DOHH2 (cell line): ENCODE results near the gene MYBPHL.

ENCODE experiments used
- H3F3A ChIP-seq: fragments of 200-600 bp; sonication (generic), shearing (Covaris generic); 2 replicates; pipeline ENCODE4 v1.6.0; 2016; ENCODE audit warnings: antibody characterized with exemption, mild to moderate bottlenecking; ENCODE audit not compliant: control insufficient read depth, insufficient read depth
- H3K27ac ChIP-seq: fragments of 200-600 bp; sonication (generic); 2 replicates; pipeline ENCODE4 v1.5.1; 2014; ENCODE audit warnings: low read depth, mild to moderate bottlenecking, low read length, moderate library complexity
- H3K27me3 ChIP-seq: fragments of 200-600 bp; sonication (generic); 2 replicates; pipeline ENCODE4 v1.6.1; 2014; ENCODE audit warnings: mild to moderate bottlenecking, low read length, mixed read lengths; ENCODE audit not compliant: control insufficient read depth
- H3K36me3 ChIP-seq: fragments of 200-600 bp; sonication (generic); 2 replicates; pipeline ENCODE4 v1.6.1; 2014; ENCODE audit warnings: mild to moderate bottlenecking, low read length, moderate library complexity, mixed read lengths; ENCODE audit not compliant: control insufficient read depth
- H3K4me1 ChIP-seq: fragments of 200-600 bp; sonication (generic); 2 replicates; pipeline ENCODE4 v1.6.1; 2014; ENCODE audit warnings: mild to moderate bottlenecking, low read length, mixed read lengths; ENCODE audit not compliant: control insufficient read depth
- H3K4me2 ChIP-seq: fragments of 200-600 bp; sonication (generic); 2 replicates; pipeline ENCODE4 v1.6.0; 2014; ENCODE audit warnings: mild to moderate bottlenecking, low read length, moderate library complexity
- H3K4me3 ChIP-seq: fragments of 200-600 bp; sonication (generic); 2 replicates; pipeline ENCODE4 v1.5.1; 2014; ENCODE audit warnings: mild to moderate bottlenecking, low read length, mixed read lengths
- H3K79me2 ChIP-seq: fragments of 200-600 bp; sonication (generic); 2 replicates; pipeline ENCODE4 v1.6.1; 2014; ENCODE audit warnings: mild to moderate bottlenecking, low read length, mixed read lengths; ENCODE audit not compliant: control insufficient read depth
- H3K9me2 ChIP-seq: fragments of 200-600 bp; sonication (generic); replicated peaks from 2 replicates; pipeline ENCODE4 v1.6.1; 2014; ENCODE audit warnings: mild to moderate bottlenecking, low read length, mixed read lengths; ENCODE audit not compliant: control insufficient read depth
- H3K9me3 ChIP-seq: fragments of 200-600 bp; sonication (generic); 2 replicates; pipeline ENCODE4 v1.6.1; 2014; ENCODE audit warnings: antibody characterized with exemption, low read length, mixed read lengths; ENCODE audit not compliant: control insufficient read depth, insufficient read depth
- H4K20me1 ChIP-seq: fragments of 200-600 bp; sonication (generic); 2 replicates; pipeline ENCODE4 v1.6.0; 2014; ENCODE audit warnings: low read depth, mild to moderate bottlenecking, antibody characterized with exemption, low read length, moderate library complexity; ENCODE audit not compliant: control insufficient read depth, insufficient read depth
- EZH2phosphoT487 ChIP-seq: fragments of 200-600 bp; sonication (generic); IDR thresholded peaks from 2 replicates; pipeline ENCODE4 v1.6.1; 2017; ENCODE audit warnings: borderline replicate concordance, mild to moderate bottlenecking, antibody characterized with exemption, low read length, moderate library complexity, mixed read lengths
- TF ChIP-seq, protein P1 (sequence below): fragments of 200-600 bp; sonication (generic); IDR thresholded peaks from one replicate; pipeline ENCODE4 v1.5.1; 2014; ENCODE audit warnings: antibody characterized with exemption, mild to moderate bottlenecking, low read depth, low read length; ENCODE audit not compliant: poor library complexity, severe bottlenecking

Gene MYBPHL

DNA sequence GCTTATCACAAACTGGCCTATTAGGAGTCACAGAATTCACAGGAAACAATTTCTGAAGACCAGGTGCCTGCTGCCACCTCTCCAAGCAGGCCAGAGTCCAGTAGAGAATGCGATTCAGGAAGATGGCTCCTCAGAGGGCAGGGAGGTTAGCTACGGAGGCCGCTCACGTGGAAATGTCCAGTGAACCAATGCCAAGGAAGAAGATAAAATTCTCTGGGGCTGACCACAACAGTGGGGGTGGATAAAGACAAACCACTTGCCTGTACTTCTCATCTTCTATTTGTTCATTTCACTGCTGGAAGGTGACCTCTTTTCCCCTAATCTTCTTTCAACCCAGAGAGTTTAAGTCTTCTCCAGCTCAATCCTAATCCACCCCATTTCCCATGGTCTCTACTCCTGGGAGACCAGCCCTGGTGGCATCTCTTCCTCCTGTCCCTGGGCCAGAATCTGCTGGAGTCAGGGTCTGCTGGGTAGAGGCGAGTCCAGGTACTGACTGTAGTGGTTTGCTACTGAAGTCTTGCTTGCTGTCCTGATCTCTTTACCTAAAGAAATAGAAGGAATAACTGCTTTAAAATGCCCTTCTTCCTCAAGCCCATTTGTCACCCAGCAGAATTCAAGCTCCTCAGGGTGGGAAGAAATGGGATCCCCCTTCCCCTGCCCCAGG is 27.1 kb downstream of the MYBPHL start:
- Histone ChIP-seq H3K27ac (no peak overlapping the region), H3K4me1 (peaks cover 27% of the 10 kb centered on the region), H3F3A (no peaks in the 10 kb centered on the region), H3K79me2 (peaks cover 10% of the 10 kb centered on the region), H3K9me3 (no peaks in the 10 kb centered on the region), H3K4me3 (no peak overlapping the region), H3K27me3 (no peaks in the 10 kb centered on the region), H4K20me1 (no peaks in the 10 kb centered on the region), H3K36me3 (peaks cover 19% of the 10 kb centered on the region), H3K4me2 (no peak overlapping the region), H3K9me2 (no peaks in the 10 kb centered on the region)
- TF ChIP-seq, protein P1, sequence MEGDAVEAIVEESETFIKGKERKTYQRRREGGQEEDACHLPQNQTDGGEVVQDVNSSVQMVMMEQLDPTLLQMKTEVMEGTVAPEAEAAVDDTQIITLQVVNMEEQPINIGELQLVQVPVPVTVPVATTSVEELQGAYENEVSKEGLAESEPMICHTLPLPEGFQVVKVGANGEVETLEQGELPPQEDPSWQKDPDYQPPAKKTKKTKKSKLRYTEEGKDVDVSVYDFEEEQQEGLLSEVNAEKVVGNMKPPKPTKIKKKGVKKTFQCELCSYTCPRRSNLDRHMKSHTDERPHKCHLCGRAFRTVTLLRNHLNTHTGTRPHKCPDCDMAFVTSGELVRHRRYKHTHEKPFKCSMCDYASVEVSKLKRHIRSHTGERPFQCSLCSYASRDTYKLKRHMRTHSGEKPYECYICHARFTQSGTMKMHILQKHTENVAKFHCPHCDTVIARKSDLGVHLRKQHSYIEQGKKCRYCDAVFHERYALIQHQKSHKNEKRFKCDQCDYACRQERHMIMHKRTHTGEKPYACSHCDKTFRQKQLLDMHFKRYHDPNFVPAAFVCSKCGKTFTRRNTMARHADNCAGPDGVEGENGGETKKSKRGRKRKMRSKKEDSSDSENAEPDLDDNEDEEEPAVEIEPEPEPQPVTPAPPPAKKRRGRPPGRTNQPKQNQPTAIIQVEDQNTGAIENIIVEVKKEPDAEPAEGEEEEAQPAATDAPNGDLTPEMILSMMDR, result no peak
- no peak for TF ChIP-seq EZH2phosphoT487

DNA sequence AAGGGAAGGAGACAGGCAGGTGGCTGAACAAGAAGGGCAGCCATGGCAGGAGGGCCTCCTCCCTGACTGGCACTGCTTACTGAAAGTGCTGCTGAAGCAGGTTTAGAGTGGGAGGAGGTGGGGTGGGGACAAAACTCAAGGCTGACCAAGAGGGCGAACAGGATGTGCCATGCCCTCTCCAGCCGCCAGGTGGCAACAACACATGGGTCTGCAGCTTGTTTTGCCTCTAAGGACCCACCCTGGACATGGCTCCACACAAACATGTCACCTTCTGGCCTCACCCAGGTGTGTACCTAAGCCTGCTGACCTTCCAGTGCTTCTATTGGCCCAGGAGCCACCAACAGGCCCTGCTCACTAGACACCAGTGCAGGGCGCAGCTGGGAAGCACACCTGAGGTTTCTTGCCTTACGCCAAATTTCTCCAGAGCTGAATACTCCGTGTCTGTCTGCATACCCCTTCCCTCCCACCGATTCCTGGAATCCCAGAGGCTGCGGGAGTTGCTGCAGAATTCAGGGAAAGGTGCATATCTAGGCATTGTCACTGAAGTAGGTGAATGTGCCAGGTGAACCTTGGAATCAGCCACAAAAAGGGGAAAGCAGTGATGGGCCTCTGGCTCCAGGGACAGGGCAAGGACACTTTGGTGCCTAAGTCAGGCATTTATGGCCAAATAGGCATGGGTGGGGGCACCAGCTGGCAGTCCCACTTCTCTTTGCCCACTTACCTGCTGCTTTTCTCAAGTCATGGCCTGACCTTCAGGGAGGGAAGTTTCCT is 29.2 kb downstream of the MYBPHL start:
- Histone ChIP-seq H3K36me3 (peaks cover 19% of the 10 kb centered on the region), H3K79me2 (peaks cover 8% of the 10 kb centered on the region), H3K9me2 (no peaks in the 10 kb centered on the region), H3K27me3 (no peaks in the 10 kb centered on the region), H3K4me1 (peaks cover 21% of the 10 kb centered on the region), H4K20me1 (no peaks in the 10 kb centered on the region), H3F3A (no peaks in the 10 kb centered on the region), H3K27ac (no peak overlapping the region), H3K4me2 (no peak overlapping the region), H3K4me3 (no peak overlapping the region), H3K9me3 (no peaks in the 10 kb centered on the region)
- TF ChIP-seq EZH2phosphoT487, result no peak
- TF ChIP-seq, protein P1, result peak; percentile 95

DNA sequence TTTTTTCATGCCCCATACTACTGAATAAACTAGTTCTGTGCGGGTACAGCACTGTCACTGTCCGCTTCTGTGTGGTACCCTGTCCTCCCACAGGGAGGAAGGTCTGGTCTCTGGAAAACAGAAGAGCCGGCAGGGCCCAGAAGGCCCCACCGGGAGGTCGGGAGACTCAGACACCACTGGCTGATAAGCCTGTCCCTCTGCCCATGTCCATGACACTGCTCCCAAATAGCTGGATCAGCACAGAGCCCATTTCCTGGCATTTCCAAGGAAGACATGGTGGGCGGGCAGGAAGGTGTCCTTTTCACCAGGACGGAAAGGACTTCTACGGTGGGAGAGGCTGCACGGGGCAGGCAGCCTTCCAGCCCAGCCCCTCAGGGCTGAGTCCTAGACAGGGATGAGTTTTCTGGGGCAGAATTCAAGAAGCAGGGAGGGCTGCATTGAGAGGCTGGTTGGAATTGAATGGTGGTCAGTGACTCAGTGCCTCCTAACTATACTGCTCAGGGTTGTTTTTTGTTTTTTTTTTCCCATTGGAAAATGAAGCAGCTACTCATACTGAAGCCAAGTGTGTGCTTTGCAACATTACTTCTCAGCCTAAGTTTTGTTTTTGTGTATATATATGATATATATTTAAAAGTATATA is 31.0 kb downstream of the MYBPHL start:
- H3F3A ChIP-seq, result no peaks in the 10 kb centered on the region
- H3K4me3 ChIP-seq, result no peak overlapping the region
- H4K20me1 ChIP-seq, result no peaks in the 10 kb centered on the region
- H3K4me2 ChIP-seq, result no peak overlapping the region
- TF ChIP-seq, protein P1, result no peak
- no peak for TF ChIP-seq EZH2phosphoT487
- no peaks in the 10 kb centered on the region for H3K27me3 ChIP-seq
- H3K9me3 ChIP-seq, result no peaks in the 10 kb centered on the region
- H3K27ac ChIP-seq, result no peak overlapping the region
- H3K4me1 ChIP-seq, result peaks cover 10% of the 10 kb centered on the region
- H3K79me2 ChIP-seq, result no peaks in the 10 kb centered on the region
- no peaks in the 10 kb centered on the region for H3K9me2 ChIP-seq
- H3K36me3 ChIP-seq, result peaks cover 19% of the 10 kb centered on the region
